Naive B cell (primary cell): Measurements from ENCODE around the gene ITCH. TPM values are rescaled to one million over a fixed set of nuclear protein-coding genes. Genes with fewer than 3 reads are reported as not detected.

ENCODE experiments used
- ATAC-seq, 2 donors: fragments of 150-1000 bp; cut with Tn5 transposase; 2 replicates each; pipeline ENCODE4 v1.10.0; 2021; ENCODE audit warnings: low read depth in 2 of 2, mild to moderate bottlenecking in 2 of 2, moderate library complexity in 2 of 2
- DNase-seq: peaks from one replicate; pipeline ENCODE4 v3.0.0; 2022
- H3K27ac Mint-ChIP-seq, 6 donors: one replicate each; pipeline ENCODE4 v1.8.0; 2020 to 2022; ENCODE audit warnings: mild to moderate bottlenecking in 6 of 6, mixed read lengths in 6 of 6, moderate library complexity in 5 of 6, inconsistent platforms in 2 of 6
- H3K27me3 Mint-ChIP-seq, 3 donors: one replicate each; pipeline ENCODE4 v1.8.0; 2021 to 2022; ENCODE audit warnings: mixed read lengths in 3 of 3, mild to moderate bottlenecking in 1 of 3
- H3K36me3 Mint-ChIP-seq, 2 donors: one replicate each; pipeline ENCODE4 v1.8.0; 2020 to 2022; ENCODE audit warnings: mixed read lengths in 2 of 2, inconsistent platforms in 1 of 2, mild to moderate bottlenecking in 1 of 2
- H3K4me1 Mint-ChIP-seq, 3 donors: one replicate each; pipeline ENCODE4 v1.8.0; 2020 to 2022; ENCODE audit warnings: mixed read lengths in 3 of 3, inconsistent platforms in 1 of 3, mild to moderate bottlenecking in 1 of 3, moderate library complexity in 1 of 3
- H3K4me3 Mint-ChIP-seq, 8 donors: one replicate each; pipeline ENCODE4 v1.8.0; 2020 to 2022; ENCODE audit warnings: mild to moderate bottlenecking in 8 of 8, mixed read lengths in 8 of 8, moderate library complexity in 8 of 8, inconsistent platforms in 2 of 8
- H3K9me3 Mint-ChIP-seq, 7 donors: one replicate each; pipeline ENCODE4 v1.8.0; 2020 to 2022; ENCODE audit warnings: mixed read lengths in 7 of 7, mild to moderate bottlenecking in 5 of 7, inconsistent platforms in 2 of 7, moderate library complexity in 1 of 7
- polyA plus RNA-seq, 6 donors: library from polyadenylated mRNA; unstranded; fragments of 300-500 nt; fragmentation: Illumina TruSeq; gene quantifications; one replicate each; pipeline ENCODE4 v1.2.3, GENCODE V29; 2021; ENCODE audit warnings: low read depth in 6 of 6

ITCH gene
- polyA plus RNA-seq, 6 donors from 2014 or later, result 8.1 to 36.0 (median 25.3) TPM

GRCh38 chr20:34544109-34544796 is 181.2 kb downstream of the ITCH start:
- Mint-ChIP-seq H3K27me3 (peaks cover 0 to 19% (median 14%) of the 10 kb centered on the region in 3 donors), H3K27ac (peak overlapping the region in 2 of 6 donors; percentile 50 to 68), H3K4me3 (peak overlapping the region in 6 of 8 donors; percentile 10 to 62 (median 47)), H3K9me3 (no peaks in the 10 kb centered on the region), H3K4me1 (peaks cover 8 to 9% (median 8%) of the 10 kb centered on the region in 3 donors), H3K36me3 (peaks cover 8 to 14% of the 10 kb centered on the region in 2 donors)
- no peak for DNase-seq
- peak; percentile 48 to 60 for ATAC-seq

GRCh38 chr20:34546751-34547181 is 183.7 kb downstream of the ITCH start:
- ATAC-seq (no peak), DNase-seq (no peak)
- no peak overlapping the region for H3K4me3 Mint-ChIP-seq
- H3K4me1 Mint-ChIP-seq, result peaks cover 8 to 9% (median 8%) of the 10 kb centered on the region in 3 donors
- H3K9me3 Mint-ChIP-seq, result no peaks in the 10 kb centered on the region
- H3K27me3 Mint-ChIP-seq, result peaks cover 0 to 19% (median 14%) of the 10 kb centered on the region in 3 donors
- no peak overlapping the region for H3K27ac Mint-ChIP-seq
- H3K36me3 Mint-ChIP-seq, result peaks cover 0 to 4% of the 10 kb centered on the region in 2 donors

DNA sequence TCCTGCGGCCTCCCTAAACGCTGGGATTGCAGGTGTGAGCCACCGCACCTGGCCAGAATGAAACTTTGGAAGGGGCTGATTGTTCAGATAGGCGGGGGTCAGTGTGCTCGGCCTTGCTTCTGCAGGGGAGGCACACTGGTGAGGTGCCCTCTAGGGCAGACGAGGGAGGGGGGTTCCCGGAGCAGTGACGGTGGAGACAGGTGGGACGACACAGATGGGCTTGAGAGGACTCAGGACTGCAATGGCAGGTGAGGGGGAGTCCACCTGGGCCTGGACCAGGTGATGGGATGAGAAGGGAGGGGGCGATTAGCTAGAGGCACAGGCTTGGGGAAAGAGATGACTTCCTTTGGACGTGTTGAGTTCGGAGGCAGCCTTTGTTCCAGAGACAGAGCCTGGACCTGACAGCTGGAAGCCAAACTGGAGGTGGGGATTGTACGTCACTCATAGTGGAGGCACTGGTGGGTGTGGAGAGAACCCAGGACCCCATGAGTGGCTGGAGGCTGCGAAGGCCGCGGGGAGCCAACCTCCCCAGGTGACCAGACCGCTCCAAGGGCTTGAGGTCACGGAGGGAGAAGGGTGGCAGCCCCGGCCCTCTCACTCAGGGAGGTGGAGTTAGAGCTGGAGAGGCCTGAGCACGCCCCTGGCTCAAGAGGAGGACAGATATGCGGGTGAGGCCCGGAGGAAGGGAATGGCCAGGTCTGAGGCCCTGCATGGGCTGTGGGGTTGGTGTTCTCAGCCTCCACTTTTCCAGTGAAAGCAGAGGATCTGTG is 185.0 kb downstream of the ITCH start:
- peaks cover 0 to 19% (median 14%) of the 10 kb centered on the region in 3 donors for H3K27me3 Mint-ChIP-seq
- H3K9me3 Mint-ChIP-seq, result no peaks in the 10 kb centered on the region
- no peak for DNase-seq
- no peak overlapping the region for H3K4me3 Mint-ChIP-seq
- H3K4me1 Mint-ChIP-seq, result peaks cover 8 to 9% (median 8%) of the 10 kb centered on the region in 3 donors
- no peak for ATAC-seq
- H3K27ac Mint-ChIP-seq, result no peak overlapping the region
- peaks cover 0 to 4% of the 10 kb centered on the region in 2 donors for H3K36me3 Mint-ChIP-seq

GRCh38 chr20:34549291-34549928 is 186.3 kb downstream of the ITCH start:
- ATAC-seq (peak; percentile 64 to 83), DNase-seq (no peak)
- no peaks in the 10 kb centered on the region for H3K9me3 Mint-ChIP-seq
- H3K27me3 Mint-ChIP-seq, result peaks cover 0 to 19% (median 14%) of the 10 kb centered on the region in 3 donors
- peaks cover 0 to 4% of the 10 kb centered on the region in 2 donors for H3K36me3 Mint-ChIP-seq
- H3K4me3 Mint-ChIP-seq, result peak overlapping the region in 1 of 8 donors; percentile 47
- peak overlapping the region in 2 of 6 donors; percentile 34 to 88 for H3K27ac Mint-ChIP-seq
- peaks cover 4 to 5% (median 5%) of the 10 kb centered on the region in 3 donors for H3K4me1 Mint-ChIP-seq

- Mint-ChIP-seq H3K9me3 (no peaks in the 10 kb centered on the region), H3K27me3 (peaks cover 0 to 19% (median 14%) of the 10 kb centered on the region in 3 donors), H3K4me1 (no peaks in the 10 kb centered on the region)
Measured at GRCh38 chr20:34549929-34550305, 186.8 kb downstream of the ITCH start.

DNA sequence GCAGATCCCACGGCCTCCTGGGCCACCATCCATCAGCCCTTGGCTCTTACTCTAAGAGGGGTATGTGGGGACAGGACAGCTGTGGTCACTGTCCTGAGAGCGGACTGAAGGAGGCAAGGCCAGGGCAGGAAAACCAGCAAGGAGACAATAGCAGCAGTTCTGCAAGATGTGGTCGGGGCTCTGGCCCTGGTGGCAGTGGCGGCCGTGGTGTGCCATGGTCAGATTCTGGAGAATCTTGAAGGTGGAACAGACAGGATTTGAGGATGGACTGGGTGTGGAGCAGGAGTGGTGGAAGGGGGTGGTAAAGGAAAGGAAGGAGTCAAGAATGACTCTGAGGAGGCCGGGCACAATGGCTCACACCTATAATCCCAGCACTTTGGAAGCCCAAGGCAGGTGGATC is 189.5 kb downstream of the ITCH start:
- Mint-ChIP-seq H3K4me1 (peaks cover 0 to 7% (median 4%) of the 10 kb centered on the region in 3 donors), H3K4me3 (no peak overlapping the region), H3K9me3 (no peaks in the 10 kb centered on the region), H3K27ac (peak overlapping the region in 3 of 6 donors; percentile 9 to 86 (median 26)), H3K27me3 (peaks cover 0 to 7% (median 5%) of the 10 kb centered on the region in 3 donors), H3K36me3 (no peaks in the 10 kb centered on the region)
- ATAC-seq, result no peak
- no peak for DNase-seq

More at GRCh38 chr20:34549929-34550305, 186.8 kb downstream of the ITCH start:
- ATAC-seq (no peak), DNase-seq (no peak)
- Mint-ChIP-seq H3K27ac (peak overlapping the region in 1 of 6 donors; percentile 34), H3K4me3 (no peak overlapping the region), H3K36me3 (no peaks in the 10 kb centered on the region)

DNA sequence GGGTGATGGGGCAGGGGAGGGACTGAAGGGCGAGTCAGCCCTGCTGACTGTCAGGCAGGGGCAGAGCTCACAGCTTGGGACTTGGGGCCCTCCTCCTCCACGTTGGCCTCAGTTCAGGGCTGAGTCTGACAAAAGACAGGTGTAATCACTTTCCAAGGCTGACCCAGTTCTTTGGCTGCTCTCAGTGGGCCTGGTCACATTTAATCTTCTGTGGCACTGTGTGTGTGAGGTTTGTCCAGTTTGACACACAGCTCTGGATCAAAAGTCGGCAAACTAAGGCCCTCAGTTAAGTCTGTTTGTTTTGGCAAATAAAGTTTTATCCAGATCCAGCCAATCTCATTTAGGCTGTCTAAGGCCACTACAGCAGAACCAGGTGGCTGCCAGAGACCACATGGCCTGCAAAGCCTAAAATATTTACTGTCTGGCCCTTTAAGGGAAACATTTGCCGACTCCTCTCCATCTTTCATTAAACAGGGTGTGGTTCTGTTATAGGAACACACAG is 190.3 kb downstream of the ITCH start:
- ATAC-seq (no peak), DNase-seq (no peak)
- H3K36me3 Mint-ChIP-seq, result no peaks in the 10 kb centered on the region
- no peaks in the 10 kb centered on the region for H3K27me3 Mint-ChIP-seq
- H3K9me3 Mint-ChIP-seq, result no peaks in the 10 kb centered on the region
- peak overlapping the region in 1 of 6 donors; percentile 77 for H3K27ac Mint-ChIP-seq
- H3K4me3 Mint-ChIP-seq, result peak overlapping the region in 1 of 8 donors; percentile 6
- H3K4me1 Mint-ChIP-seq, result peaks cover 7 to 16% (median 10%) of the 10 kb centered on the region in 3 donors

DNA sequence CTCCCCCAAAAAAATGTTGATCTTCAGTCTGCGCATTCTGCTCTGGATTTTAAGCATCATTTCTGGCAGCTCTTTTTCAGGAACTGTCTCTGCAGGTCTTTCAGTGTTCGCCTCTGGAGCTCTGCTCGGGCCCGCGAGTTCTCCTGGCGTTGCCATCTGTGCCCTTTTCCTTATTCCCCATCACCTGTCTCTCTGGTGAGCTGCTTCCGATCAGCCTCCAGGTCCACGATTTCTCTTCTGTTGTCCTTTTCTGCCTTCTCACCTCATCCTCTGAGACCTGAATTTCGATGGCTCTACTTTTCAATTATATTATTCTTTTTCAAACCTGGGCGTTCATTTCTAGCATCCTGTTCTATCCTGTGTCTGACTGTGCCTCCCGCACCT is 194.9 kb downstream of the ITCH start:
- peak in 1 of 2 donors; percentile 0 for ATAC-seq
- H3K4me1 Mint-ChIP-seq, result peaks cover 14 to 26% (median 20%) of the 10 kb centered on the region in 3 donors
- peak overlapping the region; percentile 72 to 98 (median 97) for H3K27ac Mint-ChIP-seq
- no peaks in the 10 kb centered on the region for H3K27me3 Mint-ChIP-seq
- peak overlapping the region; percentile 79 to 98 (median 92) for H3K4me3 Mint-ChIP-seq
- no peaks in the 10 kb centered on the region for H3K36me3 Mint-ChIP-seq
- DNase-seq, result no peak
- H3K9me3 Mint-ChIP-seq, result no peaks in the 10 kb centered on the region

DNA sequence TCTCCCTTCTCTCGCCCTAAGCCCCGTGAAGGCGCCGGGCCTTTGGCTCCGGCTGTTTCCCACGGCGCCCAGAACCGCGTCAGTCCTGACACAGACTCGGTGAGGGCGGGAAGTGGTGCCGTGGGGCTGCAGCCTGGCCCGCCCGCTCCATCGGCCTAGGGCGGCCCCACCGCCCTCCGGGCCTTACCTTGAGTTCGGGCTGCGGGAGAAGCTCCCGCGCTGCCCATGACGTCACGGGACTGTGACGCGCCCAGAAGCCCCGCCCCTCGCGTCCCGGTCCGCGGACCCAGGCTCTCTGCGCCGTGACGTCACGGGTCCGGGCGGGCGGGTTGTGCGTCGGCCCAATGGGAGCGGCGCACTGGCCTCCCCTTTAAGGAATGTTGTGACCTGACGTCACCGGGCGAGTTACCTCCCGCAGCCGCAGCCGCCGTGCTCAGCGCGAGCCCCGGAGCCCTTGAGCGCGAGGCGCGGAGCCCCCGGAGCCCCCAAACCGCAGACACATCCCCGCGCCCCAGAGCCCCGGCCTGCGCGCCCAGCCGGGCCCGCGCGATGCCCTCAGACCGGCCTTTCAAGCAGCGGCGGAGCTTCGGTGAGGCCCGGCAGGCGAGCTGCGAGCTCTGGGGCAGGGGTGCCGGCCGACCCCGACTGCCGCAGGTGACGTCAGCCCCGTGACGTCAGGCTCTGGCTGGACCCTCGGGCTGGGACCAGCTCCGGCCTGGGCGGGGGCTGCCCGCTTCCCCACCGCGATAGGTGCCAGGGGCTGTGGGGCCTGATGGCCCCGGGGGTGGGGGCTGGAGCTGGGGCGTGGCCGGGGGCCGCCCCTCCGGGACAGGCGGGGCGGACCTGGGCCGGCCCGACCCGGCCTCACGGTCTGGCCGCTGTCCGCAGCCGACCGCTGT is 195.5 kb downstream of the ITCH start, which contains the start of gene MAP1LC3A:
MAP1LC3A (plus strand) TSS at position 399 of the 899 bp plus-strand sequence; CDS start at position 550, 151 bp downstream.
- peak; percentile 82 to 83 for ATAC-seq
- DNase-seq, result peak; percentile 91
- H3K27ac Mint-ChIP-seq, result peak within 1 kb of the TSS; percentile 72 to 98 (median 98)
- H3K36me3 Mint-ChIP-seq, result no peaks in the 10 kb centered on the region
- peak within 1 kb of the TSS; percentile 79 to 98 (median 92) for H3K4me3 Mint-ChIP-seq
- peaks cover 14 to 27% (median 20%) of the 10 kb centered on the region in 3 donors for H3K4me1 Mint-ChIP-seq
- H3K9me3 Mint-ChIP-seq, result no peaks in the 10 kb centered on the region
- H3K27me3 Mint-ChIP-seq, result no peaks in the 10 kb centered on the region

DNA sequence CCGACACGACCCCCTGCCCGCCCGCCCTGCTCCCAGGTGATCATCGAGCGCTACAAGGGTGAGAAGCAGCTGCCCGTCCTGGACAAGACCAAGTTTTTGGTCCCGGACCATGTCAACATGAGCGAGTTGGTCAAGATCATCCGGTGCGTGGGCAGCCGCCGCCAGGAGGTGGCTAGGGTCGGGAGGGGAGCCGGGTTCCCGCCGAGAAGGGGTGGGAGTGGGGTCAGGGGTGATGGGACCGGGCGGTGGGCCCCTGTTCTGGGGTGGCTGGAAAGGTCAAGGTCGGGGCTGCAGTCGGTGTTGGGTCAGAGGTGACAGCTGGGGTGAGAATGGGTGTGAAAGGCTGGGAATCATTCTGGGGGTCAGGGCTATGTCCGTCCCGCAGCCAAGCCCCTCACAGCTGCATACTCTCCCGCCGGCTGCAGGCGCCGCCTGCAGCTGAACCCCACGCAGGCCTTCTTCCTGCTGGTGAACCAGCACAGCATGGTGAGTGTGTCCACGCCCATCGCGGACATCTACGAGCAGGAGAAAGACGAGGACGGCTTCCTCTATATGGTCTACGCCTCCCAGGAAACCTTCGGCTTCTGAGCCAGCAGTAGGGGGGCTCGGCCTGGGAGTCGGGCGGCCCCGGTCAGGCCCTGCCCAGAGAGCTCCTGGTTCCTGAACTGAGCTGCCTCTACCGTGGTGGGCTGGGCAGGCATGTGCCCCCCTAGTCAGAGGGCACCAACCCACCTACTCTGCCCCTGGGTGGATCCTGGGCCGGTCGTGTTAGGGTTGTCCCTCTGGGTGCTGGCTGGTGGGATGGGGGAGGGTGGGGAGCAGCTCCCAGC is 196.5 kb downstream of the ITCH start:
- peak overlapping the region; percentile 60 to 98 (median 94) for H3K27ac Mint-ChIP-seq
- no peaks in the 10 kb centered on the region for H3K36me3 Mint-ChIP-seq
- H3K4me1 Mint-ChIP-seq, result peaks cover 14 to 27% (median 20%) of the 10 kb centered on the region in 3 donors
- no peaks in the 10 kb centered on the region for H3K27me3 Mint-ChIP-seq
- H3K4me3 Mint-ChIP-seq, result peak overlapping the region; percentile 55 to 87 (median 74)
- no peaks in the 10 kb centered on the region for H3K9me3 Mint-ChIP-seq
- no peak for ATAC-seq
- DNase-seq, result no peak

GRCh38 chr20:34560141-34560523 is 197.1 kb downstream of the ITCH start:
- H3K27me3 Mint-ChIP-seq, result no peaks in the 10 kb centered on the region
- peaks cover 14 to 27% (median 20%) of the 10 kb centered on the region in 3 donors for H3K4me1 Mint-ChIP-seq
- H3K27ac Mint-ChIP-seq, result peak overlapping the region; percentile 82 to 97 (median 92)
- H3K36me3 Mint-ChIP-seq, result no peaks in the 10 kb centered on the region
- ATAC-seq (peak; percentile 10 to 15), DNase-seq (no peak)
- H3K9me3 Mint-ChIP-seq, result no peaks in the 10 kb centered on the region
- H3K4me3 Mint-ChIP-seq, result peak overlapping the region; percentile 37 to 87 (median 68)
